Muscle of leg (tissue), 11 donors: ENCODE measurements around the gene TESPA1. TPM values are rescaled to one million over a fixed set of nuclear protein-coding genes. Genes with fewer than 3 reads are reported as not detected.
"Not testable (repeated sequence)": the region's sequence is repeated elsewhere in the genome, so short reads cannot be mapped to it uniquely, and the experiment has no call there.

Experiments
- DNase-seq: peaks from one replicate; pipeline ENCODE4 v3.0.0; 2013
- H3K27ac ChIP-seq: one replicate; pipeline ENCODE4 v1.5.1; 2013; ENCODE audit warnings: mild to moderate bottlenecking, low read length, control low read depth
- H3K27me3 ChIP-seq: one replicate; pipeline ENCODE4 v1.6.1; 2013; ENCODE audit warnings: low read length; ENCODE audit not compliant: control insufficient read depth, insufficient read depth
- H3K36me3 ChIP-seq: one replicate; pipeline ENCODE4 v1.6.1; 2013; ENCODE audit warnings: low read length; ENCODE audit not compliant: control insufficient read depth, insufficient read depth
- H3K4me1 ChIP-seq: one replicate; pipeline ENCODE4 v1.6.1; 2013; ENCODE audit warnings: low read length; ENCODE audit not compliant: control insufficient read depth, insufficient read depth
- H3K4me3 ChIP-seq: one replicate; pipeline ENCODE4 v1.5.1; 2013; ENCODE audit warnings: low read length, control low read depth
- H3K9me3 ChIP-seq: replicated peaks from 2 replicates; pipeline ENCODE4 v1.6.1; 2013; ENCODE audit warnings: low read depth, low read length; ENCODE audit not compliant: control insufficient read depth
- WGBS: methylation state at CpG from one replicate; pipeline ENCODE4 v1.1.5; 2013; ENCODE audit warnings: missing lambda C conversion rate; ENCODE audit not compliant: insufficient coverage; 5-methylcytosine and 5-hydroxymethylcytosine counted together
- polyA plus RNA-seq, 8 donors: library from polyadenylated mRNA; unstranded; fragments of 120-200 nt; gene quantifications; one replicate each; pipeline versions ENCODE4 v1.2.1 to v1.2.3, GENCODE V29; 2013; ENCODE audit warnings: inconsistent platforms in 1 of 8, low replicate concordance in 1 of 8; ENCODE audit not compliant: insufficient read length in 8 of 8, insufficient read depth in 1 of 8
- total RNA-seq: library from RNA; stranded (reverse); fragments of 120-200 nt; gene quantifications from one replicate; pipeline ENCODE4 v1.2.4, GENCODE V29; 2013

Gene TESPA1
- total and polyA plus RNA-seq, 9 donors: 0.44 to 2.8 (median 1.7) TPM

DNA sequence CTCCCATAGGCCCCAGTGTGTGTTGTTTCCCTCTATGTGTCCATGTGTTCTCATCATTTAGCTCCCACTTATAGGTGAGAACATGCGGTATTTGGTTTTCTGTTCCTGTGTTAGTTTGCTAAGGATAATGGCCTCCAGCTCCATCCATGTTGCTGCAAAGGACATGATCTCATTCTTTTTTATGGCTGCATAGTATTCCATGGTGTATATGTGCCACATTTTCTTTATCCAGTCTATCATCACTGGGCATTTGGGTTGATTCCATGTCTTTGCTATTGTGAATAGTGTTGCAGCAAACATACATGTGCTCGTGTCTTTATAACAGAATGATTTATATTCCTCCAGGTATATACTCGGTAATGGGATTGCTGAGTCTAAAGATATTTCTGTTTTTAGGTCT, 2.2 kb upstream of the TESPA1 start:
- H3K27ac ChIP-seq, H3K36me3 ChIP-seq, H3K27me3 ChIP-seq, DNase-seq, H3K9me3 ChIP-seq, H3K4me3 ChIP-seq: not testable (repeated sequence)
- H3K4me1 ChIP-seq: peaks cover 19% of the 10 kb centered on the region
- WGBS: no CpG with 5 or more reads among the region's 3 CpGs

GRCh38 chr12:54983536-54984101, 943 bp downstream of the TESPA1 start:
- DNase-seq: no peak
- Histone ChIP-seq H3K27me3 (no peaks in the 10 kb centered on the region), H3K4me3 (no peak overlapping the region), H3K9me3 (no peaks in the 10 kb centered on the region), H3K36me3 (no peaks in the 10 kb centered on the region), H3K27ac (no peak overlapping the region), H3K4me1 (peaks cover 9% of the 10 kb centered on the region)
- 74% methylated on average over 2 of the region's 2 CpGs for WGBS

DNA sequence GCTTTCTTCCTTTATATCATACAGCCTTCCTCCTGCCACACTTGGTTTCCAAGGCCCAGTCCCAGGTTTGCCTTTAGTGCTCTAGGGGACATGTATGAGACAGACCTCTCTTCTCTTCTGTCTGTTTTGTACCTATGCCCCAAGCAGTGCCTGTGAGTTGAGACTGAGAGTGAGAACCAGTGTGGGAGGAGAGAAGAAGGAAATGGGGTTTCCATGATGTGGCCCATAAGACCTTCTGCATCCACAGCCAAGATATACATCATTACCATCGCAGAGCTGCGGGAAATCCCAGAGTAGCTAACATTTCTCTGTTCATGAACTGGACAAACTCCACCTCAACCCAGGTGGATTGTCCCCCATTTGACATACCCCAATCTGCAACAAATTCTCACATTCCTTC, 2.8 kb downstream of the TESPA1 start:
- no peaks in the 10 kb centered on the region for H3K9me3 ChIP-seq
- peaks cover 8% of the 10 kb centered on the region for H3K4me1 ChIP-seq
- no peak overlapping the region for H3K27ac ChIP-seq
- WGBS: no CpG with 5 or more reads among the region's 2 CpGs
- no peaks in the 10 kb centered on the region for H3K36me3 ChIP-seq
- H3K27me3 ChIP-seq: no peaks in the 10 kb centered on the region
- no peak for DNase-seq
- no peak overlapping the region for H3K4me3 ChIP-seq

- Histone ChIP-seq H3K27ac (no peak overlapping the region), H3K9me3 (no peaks in the 10 kb centered on the region), H3K4me1 (peaks cover 8% of the 10 kb centered on the region), H3K4me3 (no peak overlapping the region), H3K27me3 (no peaks in the 10 kb centered on the region), H3K36me3 (no peaks in the 10 kb centered on the region)
- 90% methylated on average over 2 of the region's 5 CpGs for WGBS
- no peak for DNase-seq
Measured at GRCh38 chr12:54980341-54980740, 4.2 kb downstream of the TESPA1 start.

- H3K9me3 ChIP-seq: no peaks in the 10 kb centered on the region
- 94% methylated on average over 3 of the region's 5 CpGs for WGBS
- no peak overlapping the region for H3K4me3 ChIP-seq
- no peak for DNase-seq
- H3K36me3 ChIP-seq: no peaks in the 10 kb centered on the region
- H3K4me1 ChIP-seq: peaks cover 3% of the 10 kb centered on the region
- no peaks in the 10 kb centered on the region for H3K27me3 ChIP-seq
- H3K27ac ChIP-seq: no peak overlapping the region
Measured at GRCh38 chr12:54977857-54978256, 6.7 kb downstream of the TESPA1 start.

GRCh38 chr12:54977155-54977554, 7.4 kb downstream of the TESPA1 start:
- no CpG with 5 or more reads among the region's 3 CpGs for WGBS
- Histone ChIP-seq H3K27ac (no peak overlapping the region), H3K36me3 (no peaks in the 10 kb centered on the region), H3K27me3 (no peaks in the 10 kb centered on the region), H3K4me3 (no peak overlapping the region), H3K9me3 (no peaks in the 10 kb centered on the region), H3K4me1 (peaks cover 3% of the 10 kb centered on the region)
- DNase-seq: no peak

GRCh38 chr12:54975875-54976274, 8.7 kb downstream of the TESPA1 start:
- DNase-seq: no peak
- Histone ChIP-seq H3K4me1 (peaks cover 3% of the 10 kb centered on the region), H3K9me3 (no peaks in the 10 kb centered on the region), H3K27me3 (no peaks in the 10 kb centered on the region), H3K36me3 (no peaks in the 10 kb centered on the region), H3K27ac (no peak overlapping the region), H3K4me3 (no peak overlapping the region)
- 64% methylated on average over 2 of the region's 6 CpGs for WGBS

DNA sequence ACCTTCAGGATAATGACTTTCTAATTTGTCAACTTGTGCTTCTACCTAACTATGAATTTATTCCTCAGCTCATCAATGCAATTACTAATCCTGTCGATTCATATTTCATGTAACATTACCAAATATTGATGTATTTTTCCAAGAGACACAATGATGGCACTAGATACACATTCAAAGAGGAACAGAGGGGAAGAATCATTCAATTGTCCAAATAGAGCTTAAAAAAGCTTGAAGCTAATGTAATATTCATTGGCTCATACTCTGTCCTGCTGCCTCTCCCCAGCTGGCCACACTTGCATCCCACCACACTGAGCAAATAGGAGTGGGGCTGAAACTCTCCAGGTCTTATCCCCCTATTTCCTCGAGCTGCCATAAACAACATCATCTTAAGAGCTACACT, 9.3 kb downstream of the TESPA1 start:
- Histone ChIP-seq H3K27me3 (no peaks in the 10 kb centered on the region), H3K4me1 (peaks cover 3% of the 10 kb centered on the region), H3K36me3 (no peaks in the 10 kb centered on the region), H3K27ac (no peak overlapping the region), H3K4me3 (no peak overlapping the region), H3K9me3 (no peaks in the 10 kb centered on the region)
- no peak for DNase-seq
- WGBS: no CpG with 5 or more reads among the region's 2 CpGs

GRCh38 chr12:54974279-54974678, 10.3 kb downstream of the TESPA1 start:
- 84% methylated on average over 12 of the region's 12 CpGs for WGBS
- H3K4me3 ChIP-seq: no peak overlapping the region
- DNase-seq: no peak
- H3K27ac ChIP-seq: no peak overlapping the region
- peaks cover 3% of the 10 kb centered on the region for H3K4me1 ChIP-seq
- H3K36me3 ChIP-seq: no peaks in the 10 kb centered on the region
- no peaks in the 10 kb centered on the region for H3K27me3 ChIP-seq
- H3K9me3 ChIP-seq: no peaks in the 10 kb centered on the region

GRCh38 chr12:54973556-54973955, 11.0 kb downstream of the TESPA1 start:
- WGBS: no CpG with 5 or more reads among the region's 3 CpGs
- DNase-seq: peak; percentile 62
- H3K36me3 ChIP-seq: no peaks in the 10 kb centered on the region
- H3K4me1 ChIP-seq: peaks cover 3% of the 10 kb centered on the region
- H3K27me3 ChIP-seq: no peaks in the 10 kb centered on the region
- no peak overlapping the region for H3K4me3 ChIP-seq
- H3K27ac ChIP-seq: no peak overlapping the region
- no peaks in the 10 kb centered on the region for H3K9me3 ChIP-seq

GRCh38 chr12:54970741-54971140, 13.8 kb downstream of the TESPA1 start:
- DNase-seq: no peak
- WGBS: 71% methylated on average over 2 of the region's 3 CpGs
- H3K9me3 ChIP-seq: no peaks in the 10 kb centered on the region
- peaks cover 9% of the 10 kb centered on the region for H3K4me1 ChIP-seq
- H3K27me3 ChIP-seq: no peaks in the 10 kb centered on the region
- no peak overlapping the region for H3K4me3 ChIP-seq
- H3K36me3 ChIP-seq: no peaks in the 10 kb centered on the region
- no peak overlapping the region for H3K27ac ChIP-seq
